ENCODE results near the gene JPH2. TPM values are rescaled to one million over a fixed set of nuclear protein-coding genes. Genes with fewer than 3 reads are reported as not detected.

Gene JPH2
- total RNA-seq, 1 experiment from 2014 or later: 31.8 TPM

Other genes with a start within 250 kb of the JPH2 start
- 32.4 and 35.5 TPM in 2 replicates for gene OSER1, start 23.6 kb upstream of the JPH2 start, total RNA-seq (2014; rRNA removed)
- 0.13 TPM in 1 of 2 replicates, not detected in the other for gene GDAP1L1, start 60.1 kb upstream of the JPH2 start, total RNA-seq (2014; rRNA removed)
- 6.8 and 7.3 TPM in 2 replicates for gene FITM2, start 124.0 kb upstream of the JPH2 start, total RNA-seq (2014; rRNA removed)
- not detected in 2 replicates for gene R3HDML, start 149.9 kb upstream of the JPH2 start, total RNA-seq (2014; rRNA removed)
- not detected in 2 replicates for gene HNF4A, start 168.5 kb upstream of the JPH2 start, total RNA-seq (2014; rRNA removed)

All from LHCN-M2 (cell line).